ENCODE results near the gene MGAT5.
A peak's percentile ranks its signal among the peaks of the same experiment; 100 is the strongest.

MGAT5 gene, protein sequence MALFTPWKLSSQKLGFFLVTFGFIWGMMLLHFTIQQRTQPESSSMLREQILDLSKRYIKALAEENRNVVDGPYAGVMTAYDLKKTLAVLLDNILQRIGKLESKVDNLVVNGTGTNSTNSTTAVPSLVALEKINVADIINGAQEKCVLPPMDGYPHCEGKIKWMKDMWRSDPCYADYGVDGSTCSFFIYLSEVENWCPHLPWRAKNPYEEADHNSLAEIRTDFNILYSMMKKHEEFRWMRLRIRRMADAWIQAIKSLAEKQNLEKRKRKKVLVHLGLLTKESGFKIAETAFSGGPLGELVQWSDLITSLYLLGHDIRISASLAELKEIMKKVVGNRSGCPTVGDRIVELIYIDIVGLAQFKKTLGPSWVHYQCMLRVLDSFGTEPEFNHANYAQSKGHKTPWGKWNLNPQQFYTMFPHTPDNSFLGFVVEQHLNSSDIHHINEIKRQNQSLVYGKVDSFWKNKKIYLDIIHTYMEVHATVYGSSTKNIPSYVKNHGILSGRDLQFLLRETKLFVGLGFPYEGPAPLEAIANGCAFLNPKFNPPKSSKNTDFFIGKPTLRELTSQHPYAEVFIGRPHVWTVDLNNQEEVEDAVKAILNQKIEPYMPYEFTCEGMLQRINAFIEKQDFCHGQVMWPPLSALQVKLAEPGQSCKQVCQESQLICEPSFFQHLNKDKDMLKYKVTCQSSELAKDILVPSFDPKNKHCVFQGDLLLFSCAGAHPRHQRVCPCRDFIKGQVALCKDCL

DNA sequence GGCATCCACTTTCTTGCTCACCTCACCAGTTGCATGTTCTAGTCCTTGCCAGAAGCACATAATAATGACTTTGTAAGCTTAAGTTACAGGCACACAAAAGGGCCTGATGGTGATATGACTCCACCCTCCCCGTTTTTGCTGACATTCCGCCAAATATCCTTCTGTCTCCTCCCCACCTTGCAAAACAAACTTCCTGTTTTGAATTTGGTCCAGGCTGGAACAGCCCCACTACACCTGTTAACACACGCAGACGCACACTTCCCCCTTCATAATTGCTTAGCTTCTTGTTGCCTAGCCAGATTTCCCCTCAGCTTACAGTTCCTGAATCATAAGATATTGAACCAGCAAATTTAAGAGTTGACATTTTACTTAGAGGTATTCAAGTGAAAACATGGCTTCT is at the start of gene MGAT5:
Gene MGAT5, plus strand, starts transcription at position 269 of the 400 bp plus-strand sequence. CDS start 332 bp downstream, outside the sequence.
- peak; percentile 36 for DNase-seq

DNA sequence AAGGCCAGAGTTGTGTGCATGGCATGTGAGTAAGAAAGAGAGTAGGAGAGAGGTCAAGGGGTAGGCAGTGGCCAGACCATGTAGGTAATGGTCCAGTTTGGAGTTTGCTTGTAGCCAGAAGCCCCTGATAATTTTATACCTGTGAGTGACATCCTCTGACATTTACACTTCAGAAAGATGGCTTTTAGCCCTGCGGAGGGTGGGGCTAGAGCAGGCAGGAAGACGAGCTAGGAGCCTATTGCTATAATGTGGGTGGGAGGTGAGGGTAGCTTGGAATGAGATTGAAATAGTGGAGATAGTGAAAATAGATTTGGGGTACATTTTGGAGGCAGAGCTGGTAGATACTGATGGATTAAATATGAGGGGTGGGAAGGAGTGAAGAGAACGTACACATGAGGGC is 48.8 kb upstream of the MGAT5 start:
- no peak for DNase-seq

DNA sequence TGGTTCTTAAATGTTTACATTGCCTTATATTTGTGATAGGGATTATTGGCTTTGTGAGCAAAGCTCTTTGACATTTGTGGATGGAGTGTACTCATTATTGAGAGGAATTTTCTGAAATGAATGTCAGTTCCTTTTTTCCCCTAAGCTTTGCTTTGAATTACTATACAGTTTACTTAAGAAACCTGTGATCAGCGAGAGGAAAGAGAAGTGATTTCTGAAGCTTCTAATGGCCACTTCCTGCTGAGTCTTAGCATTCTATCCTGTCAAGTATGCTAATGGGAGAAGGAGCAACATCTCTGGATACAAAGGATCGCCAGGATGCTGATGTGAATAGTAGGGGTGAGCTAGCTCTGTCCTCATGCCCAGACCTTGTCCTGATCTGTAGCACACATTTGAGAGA is 47.8 kb upstream of the MGAT5 start:
- no peak for DNase-seq

DNA sequence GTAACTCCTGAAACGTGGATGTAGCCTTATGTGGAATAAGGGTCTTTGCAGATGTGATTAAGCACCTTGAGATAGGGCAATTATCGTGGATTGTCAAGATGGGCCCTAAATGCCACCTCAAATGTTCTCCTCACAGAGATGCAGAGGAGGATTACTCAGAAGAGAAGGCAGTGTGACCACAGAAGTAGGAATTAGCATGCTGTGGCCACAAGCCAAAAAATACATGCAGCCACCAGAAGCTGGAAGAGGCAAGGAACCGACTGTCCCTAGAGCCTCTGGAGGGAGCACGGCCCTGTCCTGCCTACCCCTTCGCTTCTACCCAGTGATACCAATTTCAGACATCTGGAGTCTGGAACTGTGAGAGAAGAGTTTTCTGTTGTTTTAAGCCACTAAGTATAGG is 47.3 kb upstream of the MGAT5 start:
- DNase-seq = no peak

DNA sequence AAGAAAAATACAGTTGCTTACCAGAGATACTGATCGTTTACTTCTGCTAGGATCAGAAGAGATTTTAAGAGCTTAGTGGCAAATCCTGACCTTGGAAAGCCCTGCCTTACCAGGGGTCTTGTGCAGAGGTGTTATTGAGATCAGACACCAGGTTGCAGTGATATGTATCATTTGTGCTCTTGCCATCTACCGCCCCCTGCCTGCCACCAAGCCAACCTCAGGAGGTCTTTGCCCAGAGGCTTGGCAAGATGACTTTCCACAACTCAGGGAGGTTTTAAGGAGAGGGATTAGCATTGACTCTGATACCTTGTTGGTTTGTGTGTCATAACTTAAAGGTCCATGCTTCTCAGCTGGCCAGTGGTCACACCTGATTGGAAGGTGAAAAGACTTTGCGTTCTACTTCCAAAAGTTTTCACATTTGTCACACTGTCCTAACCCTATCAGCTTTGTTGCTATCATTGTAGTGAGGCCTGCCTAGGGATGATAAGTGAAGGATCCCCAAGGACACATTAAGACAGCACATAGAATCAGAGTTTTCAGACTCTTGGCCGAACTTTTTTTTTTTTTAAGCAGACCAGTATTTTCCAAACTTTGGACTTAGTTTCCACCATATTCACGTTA is 46.2 kb upstream of the MGAT5 start:
- DNase-seq = no peak

DNA sequence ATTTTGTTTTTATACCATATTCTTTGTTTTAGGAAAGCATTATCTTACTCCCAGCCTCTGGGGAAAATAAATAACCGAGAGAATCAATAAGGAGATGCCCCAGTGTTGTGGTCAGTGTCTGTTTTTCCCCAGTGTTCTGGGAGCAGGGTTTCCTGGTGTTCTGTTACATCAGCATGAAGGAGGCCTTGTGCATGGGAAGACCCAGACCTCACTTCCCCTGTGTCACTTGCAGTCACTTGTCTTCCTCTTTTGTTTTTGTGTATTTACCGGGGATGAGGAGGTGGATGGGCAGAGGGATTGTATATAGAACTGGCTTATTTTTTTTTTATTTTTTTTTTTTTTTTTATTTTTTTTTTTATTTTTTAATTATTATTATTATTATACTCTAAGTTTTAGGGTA is 45.0 kb upstream of the MGAT5 start:
- DNase-seq = no peak

DNA sequence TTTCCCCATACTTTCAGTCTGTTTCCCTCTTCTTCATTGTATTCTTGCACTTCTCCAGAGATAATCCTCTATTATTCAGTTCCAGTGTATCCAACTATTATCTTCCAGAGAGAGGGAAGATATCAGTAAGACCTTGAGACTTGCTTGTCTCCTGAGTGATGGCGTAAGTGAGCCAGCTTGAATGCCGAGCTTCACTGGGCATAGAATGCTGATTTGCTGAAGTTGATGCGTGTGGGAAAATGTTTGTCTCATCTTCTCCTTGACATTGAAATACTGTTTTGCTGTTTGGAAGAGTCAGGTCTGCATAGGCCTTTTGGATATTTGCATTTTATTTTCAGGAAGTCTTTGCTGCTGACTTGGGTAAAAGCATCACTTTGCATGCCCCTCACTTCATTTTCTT is 41.1 kb upstream of the MGAT5 start:
- no peak for DNase-seq

DNA sequence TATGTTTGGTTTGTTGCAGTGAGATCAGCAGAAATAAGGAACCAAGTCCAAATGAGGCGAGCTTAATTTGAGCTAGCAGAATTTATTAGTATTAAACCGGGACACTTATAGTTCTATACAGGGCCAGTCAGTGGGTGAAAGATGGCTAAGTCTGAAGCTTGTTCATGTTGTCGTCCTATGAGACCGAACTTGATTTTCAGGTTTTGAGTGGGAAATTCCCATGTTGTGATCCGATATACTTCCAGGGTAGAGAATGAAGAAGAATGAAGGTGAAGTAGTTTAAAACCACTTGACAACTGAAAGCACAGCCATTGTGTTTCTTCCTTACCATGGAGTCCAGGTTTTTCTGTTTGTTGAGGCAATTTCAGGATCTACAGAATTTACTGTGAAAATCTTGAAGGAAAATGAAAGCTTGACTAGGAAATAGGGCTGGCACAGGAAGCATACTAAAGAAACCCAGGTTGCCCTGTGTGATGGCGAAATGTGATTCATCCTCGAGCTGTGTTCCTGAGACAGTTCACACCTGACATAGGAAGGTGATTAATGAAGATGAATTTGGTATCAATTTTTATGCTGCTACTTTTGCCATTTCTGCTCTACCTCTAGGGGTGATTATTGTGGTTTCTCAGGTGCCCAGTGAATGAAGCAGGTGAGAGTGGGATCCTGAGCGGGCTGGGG is 37.6 kb upstream of the MGAT5 start:
- DNase-seq = no peak

DNA sequence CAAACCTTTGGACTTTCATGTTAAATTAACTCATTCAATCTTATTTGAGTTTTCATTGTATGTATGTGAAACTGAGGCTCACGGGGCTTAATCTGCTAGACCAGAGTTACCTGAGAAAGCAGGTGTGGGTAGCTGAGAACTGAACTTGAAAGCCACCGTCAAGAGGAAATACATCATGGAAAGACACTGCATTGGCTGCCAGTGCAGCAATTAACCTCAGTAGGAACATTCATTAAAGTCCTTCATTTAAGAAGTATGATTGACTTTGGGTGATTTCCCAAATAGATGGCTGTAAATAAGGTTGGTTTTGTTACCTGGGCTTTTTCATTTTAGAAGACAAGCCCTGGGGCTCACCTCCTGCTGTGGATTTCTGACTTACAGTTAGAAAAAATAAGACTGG is 36.5 kb upstream of the MGAT5 start:
- DNase-seq = no peak

DNA sequence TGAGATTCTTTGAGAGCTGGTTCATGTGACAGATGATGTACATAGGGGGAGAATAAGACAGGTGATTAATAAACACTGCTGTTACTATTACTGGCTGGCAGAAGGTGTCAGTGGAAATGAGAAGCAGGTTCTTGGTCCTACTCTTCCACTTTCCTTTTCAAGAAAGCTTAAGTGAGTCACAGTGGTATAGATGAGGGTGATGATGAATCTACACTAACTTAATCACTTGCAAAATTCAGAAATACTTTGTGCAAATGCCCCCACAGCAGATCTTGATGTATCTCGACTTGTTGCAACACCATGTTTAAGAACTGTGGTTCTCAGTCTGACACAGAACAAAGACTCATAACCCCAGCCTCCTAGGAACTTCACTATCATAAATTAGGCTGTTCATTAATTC is 35.9 kb upstream of the MGAT5 start:
- DNase-seq = no peak

DNA sequence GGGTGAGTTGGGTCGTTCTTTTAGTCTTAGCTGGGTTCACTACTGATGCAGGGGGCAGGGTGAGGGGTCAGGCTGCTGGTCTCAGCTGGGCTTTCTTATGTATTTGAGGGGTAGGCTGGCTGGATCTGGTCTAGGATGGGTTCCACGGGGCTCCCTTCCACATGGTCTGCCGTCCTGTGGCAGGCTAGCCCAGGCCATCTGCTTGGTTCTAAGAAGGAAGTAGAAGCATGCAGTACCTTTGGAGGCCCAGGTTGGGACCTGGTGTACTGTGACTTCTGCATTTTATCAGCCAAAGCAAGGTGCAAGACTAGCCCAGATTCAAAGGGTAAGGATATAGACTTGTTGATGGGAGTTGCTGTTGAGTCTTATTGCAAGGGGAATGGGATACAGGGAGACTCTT is 35.5 kb upstream of the MGAT5 start:
- DNase-seq = no peak

DNA sequence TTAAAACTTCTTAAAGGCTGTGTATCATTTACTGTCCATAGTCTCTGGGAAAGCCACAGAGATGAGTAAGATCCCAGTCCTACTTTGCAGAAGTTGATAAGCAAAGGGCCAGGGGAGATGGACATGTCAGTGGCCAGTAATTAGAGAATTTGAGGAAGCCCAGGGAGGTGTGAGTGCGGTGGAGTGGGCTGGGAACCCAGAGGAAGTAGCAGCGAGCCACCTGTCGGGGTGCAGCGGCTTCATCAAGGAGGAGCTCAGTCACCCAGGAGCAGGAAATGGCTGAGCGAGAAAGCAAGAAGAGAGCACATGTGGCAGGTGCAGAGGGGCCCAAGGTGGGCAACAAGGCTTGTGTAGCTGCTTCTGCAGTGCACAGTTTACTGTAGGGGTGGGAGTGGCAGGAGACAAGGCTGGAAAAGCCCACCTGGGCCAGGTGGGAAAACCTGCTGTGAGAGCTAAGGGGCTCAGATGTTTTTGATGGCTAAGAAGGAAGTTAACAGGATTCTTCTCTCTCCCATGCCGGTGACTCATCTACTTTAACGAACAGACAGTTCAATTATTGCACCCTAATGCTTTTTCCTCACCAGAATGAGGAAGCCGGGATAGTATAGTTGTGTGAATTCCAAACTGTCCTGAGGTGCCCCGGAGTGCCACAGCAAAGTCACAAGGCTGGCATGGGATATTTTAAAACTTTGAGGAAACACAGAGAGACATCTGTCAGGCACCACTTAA is 34.8 kb upstream of the MGAT5 start:
- no peak for DNase-seq

DNA sequence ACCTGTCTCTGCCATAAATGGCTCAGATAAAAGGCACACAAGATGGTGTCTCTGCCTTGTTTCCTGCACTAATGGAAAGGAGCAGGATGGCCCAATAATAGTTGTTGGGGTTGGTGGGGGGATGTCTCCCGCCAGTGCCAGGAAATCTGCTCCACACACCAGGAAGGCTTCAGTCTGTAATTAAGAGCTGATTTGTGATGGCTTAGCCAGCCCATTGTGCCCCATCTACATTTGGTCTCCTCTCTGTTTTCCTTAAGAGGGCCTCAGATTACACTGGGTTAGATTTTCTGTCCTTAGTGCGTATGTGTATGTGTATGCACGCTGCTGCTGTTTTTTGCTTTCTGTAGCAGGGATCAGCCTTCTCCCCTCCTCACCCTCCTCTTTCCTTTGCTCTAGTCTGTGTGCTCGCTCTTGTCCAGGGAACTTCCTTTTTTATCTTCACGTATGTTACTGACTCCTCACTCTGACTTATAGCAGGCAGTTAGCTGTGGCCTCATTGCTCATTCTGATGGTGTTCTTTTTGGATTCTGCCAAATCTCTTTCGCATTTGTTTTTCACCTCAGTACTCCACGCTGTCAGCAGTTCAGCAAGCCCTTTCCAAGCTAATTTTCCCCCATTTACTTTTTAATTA is 33.4 kb upstream of the MGAT5 start:
- DNase-seq = no peak

DNA sequence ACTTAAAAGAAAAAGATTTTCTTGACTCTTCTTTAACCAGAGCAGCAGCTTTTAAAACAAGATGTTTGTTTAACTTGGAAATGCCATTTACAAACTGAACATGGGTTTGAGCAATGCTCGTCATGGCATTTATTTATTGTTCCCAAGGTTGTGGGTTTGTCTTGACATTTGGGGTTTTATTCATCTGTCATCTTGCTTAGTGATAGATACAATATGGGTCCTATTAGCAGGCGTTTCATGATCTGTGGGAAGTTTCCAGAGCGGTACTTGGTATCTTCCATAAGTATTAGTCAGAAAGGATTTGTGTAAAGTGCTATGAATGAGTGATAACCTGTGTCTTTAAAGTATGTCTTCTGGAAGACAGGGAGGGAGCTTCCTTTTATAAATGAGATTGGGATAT is 29.9 kb upstream of the MGAT5 start:
- DNase-seq = no peak

DNA sequence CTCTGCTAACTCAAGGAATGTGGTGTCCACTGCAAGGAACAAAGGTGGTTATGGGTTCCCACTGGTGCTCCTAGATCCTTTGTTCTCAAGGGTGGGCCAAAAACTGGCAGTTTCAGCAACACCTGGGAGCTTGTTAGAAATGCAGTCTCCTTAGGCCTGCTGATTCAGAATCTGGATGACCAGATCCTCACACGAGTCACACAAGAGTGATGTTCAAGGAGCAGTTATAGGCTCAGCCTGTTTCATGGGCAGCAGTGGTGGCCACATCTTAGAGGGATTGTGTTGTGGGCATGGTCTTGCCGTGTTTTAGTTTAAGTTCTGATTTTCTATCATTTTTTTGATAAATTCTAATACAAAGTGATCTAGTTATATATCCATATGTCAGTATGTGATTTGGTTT is 28.7 kb upstream of the MGAT5 start:
- DNase-seq = no peak

DNA sequence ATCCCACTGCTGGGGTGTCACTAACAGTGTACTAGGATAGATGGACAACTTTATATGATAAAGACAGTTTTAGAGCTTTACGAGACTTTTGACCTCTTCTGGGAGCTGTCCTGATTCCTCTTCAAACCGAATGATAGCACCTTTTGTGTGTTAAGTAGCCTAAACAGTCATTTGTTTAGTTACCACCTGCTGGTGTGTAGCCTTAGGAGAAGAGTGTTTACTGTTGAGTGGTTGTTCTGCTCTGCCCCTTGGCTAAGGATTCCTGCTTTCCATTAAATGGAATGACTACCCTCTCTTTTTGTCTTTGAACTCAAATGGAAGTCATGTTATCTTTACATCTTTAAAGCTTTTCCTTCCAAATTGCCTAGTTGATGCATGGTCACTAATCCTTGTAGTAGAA is 28.0 kb upstream of the MGAT5 start:
- no peak for DNase-seq

DNA sequence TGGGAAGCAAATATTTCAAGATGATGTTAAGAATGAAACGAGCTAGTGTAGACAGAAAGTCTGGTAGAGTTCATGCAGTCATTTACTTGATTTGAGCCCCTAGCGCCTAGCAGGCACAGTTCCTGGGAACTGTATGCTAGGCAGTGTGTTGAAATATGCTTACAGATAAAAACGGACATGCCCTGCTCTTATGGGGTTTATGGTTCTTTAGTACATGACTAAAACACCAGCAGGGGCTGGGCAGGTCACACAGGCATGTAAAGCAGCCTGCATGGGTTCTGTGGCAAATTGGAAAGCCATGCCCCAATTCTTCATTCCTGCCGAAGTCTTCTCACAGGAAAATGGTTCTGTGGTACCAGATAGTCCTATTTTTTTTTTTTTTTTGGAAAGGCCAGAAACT is 27.3 kb upstream of the MGAT5 start:
- DNase-seq = no peak

DNA sequence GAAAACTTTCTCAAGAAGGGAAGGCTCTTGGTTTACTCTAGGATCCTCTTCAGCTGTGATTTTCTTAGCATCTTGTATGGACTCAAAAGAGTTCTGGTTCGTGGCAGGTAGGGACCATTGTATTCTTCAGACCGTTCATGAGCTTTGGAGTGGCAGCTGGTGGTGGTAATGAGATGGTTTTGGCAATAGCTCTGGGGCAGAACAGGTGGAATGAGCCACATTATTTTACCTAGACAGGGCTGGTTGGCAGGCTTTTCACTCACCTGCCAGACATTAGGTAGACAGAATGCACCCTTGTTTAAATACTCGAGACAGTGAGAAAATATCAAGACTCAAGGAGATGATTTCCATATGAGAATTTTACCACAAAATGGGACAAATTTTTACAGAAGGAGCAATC is 26.2 kb upstream of the MGAT5 start:
- DNase-seq = no peak

DNA sequence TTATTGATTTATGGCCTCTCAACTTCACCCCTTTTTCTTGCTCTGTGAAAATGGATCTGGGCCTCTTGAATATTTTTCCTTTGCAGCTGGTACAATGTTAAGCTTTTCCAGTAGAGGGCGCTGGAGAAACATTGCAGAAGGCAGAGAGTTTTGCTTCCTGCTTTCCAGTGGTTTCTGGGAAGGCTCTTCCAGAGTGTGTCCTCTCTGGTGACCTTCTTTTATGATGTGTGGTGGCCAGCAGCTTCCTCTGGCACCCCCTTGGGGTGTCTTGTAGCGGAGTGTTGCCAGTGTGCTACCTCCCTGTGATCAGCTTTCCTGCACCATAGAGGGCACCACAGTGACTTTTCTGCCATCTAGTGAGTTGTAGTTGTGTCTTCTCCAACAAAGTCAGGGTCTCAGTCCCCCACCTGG is 25.4 kb upstream of the MGAT5 start:
- no peak for DNase-seq

DNA sequence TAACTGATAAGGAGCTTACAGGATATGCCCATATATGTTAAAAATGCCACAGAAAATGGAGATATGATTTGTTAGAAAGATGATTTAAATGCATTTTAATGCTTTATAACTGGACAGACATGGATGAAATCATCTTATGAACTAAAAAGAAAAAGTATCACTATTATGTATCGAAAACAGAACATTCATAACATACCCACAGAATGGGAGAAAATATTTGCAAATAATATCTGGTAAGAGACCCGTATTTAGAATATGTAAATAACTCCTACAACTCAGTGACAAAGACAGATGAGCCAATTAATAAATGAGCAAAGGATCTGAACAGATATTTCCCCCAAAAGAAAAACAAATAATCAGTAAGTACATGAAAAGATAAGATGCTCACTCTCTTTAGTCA is 24.3 kb upstream of the MGAT5 start:
- no peak for DNase-seq

DNA sequence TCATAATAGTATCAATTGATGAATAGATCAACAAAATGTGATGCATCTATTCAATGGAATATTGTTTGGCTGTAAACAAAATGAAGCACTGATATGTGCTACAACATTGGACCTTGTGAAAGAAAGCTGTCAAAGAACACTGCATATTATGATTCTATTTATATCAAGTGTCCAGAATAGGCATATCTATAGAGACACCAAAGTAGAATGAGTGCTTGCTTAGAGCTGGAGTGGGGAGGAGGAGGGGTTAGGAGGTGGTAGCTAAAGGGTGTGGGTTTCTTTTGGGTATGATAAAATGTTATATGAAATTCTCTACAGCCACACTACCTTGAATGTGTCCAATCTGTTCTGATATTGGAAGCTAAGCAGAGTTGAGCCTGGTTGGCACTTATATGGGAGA is 23.0 kb upstream of the MGAT5 start:
- DNase-seq = no peak

DNA sequence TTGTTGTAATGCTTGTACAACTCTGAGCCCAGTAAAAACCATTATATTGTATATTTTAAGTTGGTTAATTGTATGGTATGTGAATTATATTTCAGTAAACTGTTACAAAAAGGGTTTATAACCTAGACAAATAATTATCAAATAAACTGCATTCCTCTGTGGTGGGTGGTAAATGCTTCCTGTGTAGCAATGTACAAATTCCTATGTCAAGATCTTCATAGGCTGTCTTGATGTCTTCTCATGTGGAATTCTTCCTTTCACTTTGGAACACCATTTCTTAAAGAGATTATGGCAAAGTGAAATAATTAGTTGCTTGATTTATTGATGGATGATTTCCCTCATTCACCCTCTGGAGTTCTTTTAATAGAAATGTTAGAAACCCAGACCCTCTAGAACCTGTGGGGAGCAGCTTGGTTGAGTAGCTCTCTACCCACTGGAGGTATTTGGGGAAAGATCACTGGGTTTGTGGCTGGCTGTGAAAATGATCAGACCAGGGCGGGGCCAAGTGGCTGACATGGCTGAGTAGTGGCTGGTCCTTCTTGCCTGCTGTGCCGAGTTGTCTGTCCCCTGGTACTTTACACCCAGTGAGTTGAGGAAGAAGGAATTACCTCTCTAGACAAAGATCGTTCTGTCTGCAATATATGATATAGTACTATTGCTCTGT is 22.4 kb upstream of the MGAT5 start:
- no peak for DNase-seq

Data from NCI-H2107 (cell line).